Gastrocnemius medialis (tissue), 4 donors: ENCODE measurements around the gene GNG10. TPM values are rescaled to one million over a fixed set of nuclear protein-coding genes. Genes with fewer than 3 reads are reported as not detected.

ENCODE experiments used
- ATAC-seq, 2 donors: fragments of 150-250 bp; one replicate each; pipeline ENCODE4 v1.9.1; 2016
- DNase-seq, 2 donors: peaks; one replicate each; pipeline ENCODE4 v3.0.0-alpha.2; 2019
- H3K27ac ChIP-seq, 4 donors: fragments of 200-600 bp; sonication (generic); 1 replicate in 1 of 4; 2 replicates in 3 of 4; pipeline ENCODE4 v1.5.1; 2016 to 2018; ENCODE audit warnings: mild to moderate bottlenecking in 2 of 4, moderate library complexity in 1 of 4
- H3K27me3 ChIP-seq, 3 donors: fragments of 200-600 bp; sonication (generic) in 2 of 3; 1 replicate in 1 of 3; 2 replicates in 2 of 3; pipeline versions ENCODE4 v1.5.1 to v1.6.0; 2016 to 2019; ENCODE audit warnings: mild to moderate bottlenecking in 1 of 3, moderate library complexity in 1 of 3
- H3K36me3 ChIP-seq, 2 donors: fragments of 200-600 bp; sonication (generic) in 1 of 2; one replicate each; pipeline ENCODE4 v1.5.1; 2017 to 2018
- H3K4me1 ChIP-seq, 2 donors: fragments of 200-600 bp; sonication (generic) in 1 of 2; one replicate each; pipeline ENCODE4 v1.5.1; 2016 to 2017; ENCODE audit warnings: mild to moderate bottlenecking in 2 of 2
- H3K4me3 ChIP-seq, 4 donors: fragments of 200-600 bp; sonication (generic) in 3 of 4; 1 replicate in 1 of 4; 2 replicates in 3 of 4; pipeline ENCODE4 v1.5.1; 2016 to 2019; ENCODE audit warnings: mild to moderate bottlenecking in 2 of 4
- H3K9me3 ChIP-seq, 3 donors: fragments of 200-600 bp; sonication (generic) in 2 of 3; 1 replicate in 1 of 3; 2 replicates in 2 of 3; pipeline ENCODE4 v1.5.1; 2016 to 2019
- CTCF ChIP-seq, 5 experiments: fragments of 450-650 bp in 3 of 5; fragments of 200-600 bp in 2 of 5; sonication (generic) in 2 of 5; IDR thresholded peaks in 4 of 5; conservative IDR thresholded peaks in 1 of 5; 1 replicate in 4 of 5; 2 replicates in 1 of 5; pipeline ENCODE4 v1.5.1; 2016 to 2019; ENCODE audit warnings: antibody characterized with exemption in 5 of 5, mild to moderate bottlenecking in 3 of 5, moderate library complexity in 3 of 5
- POLR2A ChIP-seq, 2 donors: fragments of 450-650 bp; IDR thresholded peaks; one replicate each; pipeline ENCODE4 v1.6.1; 2017; ENCODE audit warnings: antibody characterized with exemption in 2 of 2, mild to moderate bottlenecking in 2 of 2, moderate library complexity in 2 of 2
- in situ Hi-C, 4 donors: fragments of 200-750 bp; cut with MboI; loops; one replicate each; pipeline versions ENCODE4 v1.15.0 to v1.8.0; 2017; ENCODE audit warnings: low sequenced_read_pairs in 4 of 4
- intact Hi-C: fragments of 100-400 bp; cut with DNase I; formaldehyde crosslinking; loops from one replicate; pipeline ENCODE4 v1.15.1; 2023; ENCODE audit warnings: low total_unique reads
- total RNA-seq, 4 donors: library from RNA; depleted of rRNA; stranded (reverse); fragments of >200 nt; gene quantifications; one replicate each; pipeline versions ENCODE4 v1.1.0 to v1.2.3, GENCODE V29; 2016

GNG10 gene
- total RNA-seq, 4 donors from 2014 or later = 14.9 to 27.2 (median 18.3) TPM

GRCh38 chr9:111633389-111633736 is 28.0 kb upstream of the GNG10 start:
- no peak for TF ChIP-seq CTCF (IDR thresholded peaks at IDR 0.05 in 4 of 5, conservative IDR thresholded peaks at IDR 0.05 in 1 of 5)
- TF ChIP-seq POLR2A (IDR thresholded peaks at IDR 0.05) = no peak
- H3K36me3 ChIP-seq = no peaks in the 10 kb centered on the region
- H3K27me3 ChIP-seq = no peaks in the 10 kb centered on the region
- in situ Hi-C loops = loop anchor here in 2 of 4 donors (25.0 kb wide), 2 partner anchors 104 to 1579 kb away; partner anchors contain the start of genes FKBP15 (in 1 of the 2) and SLC31A1 (in 1 of the 2)
- no peak overlapping the region for H3K4me3 ChIP-seq
- H3K9me3 ChIP-seq = no peaks in the 10 kb centered on the region
- ATAC-seq (no peak), DNase-seq (no peak)
- intact Hi-C loops = loop anchor here (5.0 to 10.0 kb wide), 5 partner anchors 36 to 1121 kb away; partner anchors contain the start of genes ECPAS, HSDL2, PTBP3 and PTGR1
- peaks cover 30 to 41% of the 10 kb centered on the region in 2 donors for H3K4me1 ChIP-seq
- H3K27ac ChIP-seq = no peak overlapping the region

DNA sequence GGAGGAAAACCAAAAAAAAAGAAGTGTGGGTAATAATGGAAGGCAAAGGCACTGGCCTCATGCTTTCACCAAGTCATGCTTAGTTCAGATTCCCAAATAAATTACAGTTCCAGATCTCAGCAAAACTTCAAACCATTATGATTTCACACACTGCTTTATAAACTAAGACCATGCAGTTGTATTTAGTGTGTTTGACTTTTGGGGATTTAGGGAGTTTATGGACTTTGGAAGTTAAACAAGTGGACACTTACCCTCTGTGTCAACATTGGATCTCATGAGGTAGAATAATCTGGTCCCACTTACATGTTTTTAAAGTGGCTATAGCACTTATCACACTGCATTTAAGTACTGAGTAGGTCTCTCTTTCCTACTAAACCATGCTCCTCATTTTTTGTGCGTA is 26.5 kb upstream of the GNG10 start:
- Histone ChIP-seq H3K36me3 (no peaks in the 10 kb centered on the region), H3K4me1 (peaks cover 30 to 41% of the 10 kb centered on the region in 2 donors)

DNA sequence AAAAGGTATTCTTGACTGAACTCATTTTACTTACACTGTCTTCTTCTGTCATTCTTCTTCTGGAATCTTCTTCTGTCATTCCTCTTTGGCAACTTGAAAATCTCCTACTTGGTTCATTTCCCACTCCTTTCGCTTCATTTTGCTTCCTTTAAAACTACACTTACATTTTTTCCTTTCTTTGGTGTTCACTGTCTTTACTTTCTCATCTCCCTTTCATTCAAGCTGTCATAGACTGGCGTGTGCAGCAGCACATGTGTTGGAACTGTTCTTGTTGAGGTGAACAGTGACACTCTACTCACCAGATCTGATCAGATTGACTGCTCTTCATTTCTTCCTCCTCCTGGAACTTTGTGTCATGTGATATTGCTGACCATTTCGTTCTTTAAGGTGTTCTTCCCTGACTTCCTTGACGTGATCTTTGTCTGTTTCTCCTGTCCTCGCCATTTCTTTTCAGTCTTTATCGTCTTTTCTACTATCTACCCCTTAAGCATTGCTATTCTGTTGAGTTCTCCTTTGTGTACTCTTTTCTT is 23.9 kb upstream of the GNG10 start:
- Histone ChIP-seq H3K9me3 (no peaks in the 10 kb centered on the region), H3K27me3 (no peaks in the 10 kb centered on the region), H3K36me3 (no peaks in the 10 kb centered on the region), H3K4me1 (peaks cover 15 to 29% of the 10 kb centered on the region in 2 donors), H3K4me3 (no peak overlapping the region), H3K27ac (no peak overlapping the region)
- in situ Hi-C loops = loop anchor here in 2 of 4 donors (25.0 kb wide), 2 partner anchors 100 to 1575 kb away; partner anchors contain the start of genes FKBP15 (in 1 of the 2) and SLC31A1 (in 1 of the 2)
- DNase-seq = no peak
- TF ChIP-seq POLR2A (IDR thresholded peaks at IDR 0.05) = no peak
- TF ChIP-seq CTCF (IDR thresholded peaks at IDR 0.05 in 4 of 5, conservative IDR thresholded peaks at IDR 0.05 in 1 of 5) = no peak
- no peak for ATAC-seq
- intact Hi-C loops = loop anchor here (10.0 kb wide), 3 partner anchors 153 to 1117 kb away; partner anchors contain the start of genes ECPAS, PTBP3 and SNX30

More for the DNA sequence above, 26.5 kb upstream of the GNG10 start:
- in situ Hi-C loops (loop anchor here in 2 of 4 donors (25.0 kb wide), 2 partner anchors 102 to 1577 kb away; partner anchors contain the start of genes FKBP15 (in 1 of the 2) and SLC31A1 (in 1 of the 2)), intact Hi-C loops (loop anchor here (5.0 to 10.0 kb wide), 5 partner anchors 38 to 1120 kb away; partner anchors contain the start of genes ECPAS, HSDL2, PTBP3 and PTGR1)
- Histone ChIP-seq H3K27me3 (no peaks in the 10 kb centered on the region), H3K4me3 (no peak overlapping the region), H3K9me3 (no peaks in the 10 kb centered on the region), H3K27ac (no peak overlapping the region)
- TF ChIP-seq CTCF (IDR thresholded peaks at IDR 0.05 in 4 of 5, conservative IDR thresholded peaks at IDR 0.05 in 1 of 5) = no peak
- TF ChIP-seq POLR2A (IDR thresholded peaks at IDR 0.05) = no peak
- no peak for DNase-seq
- ATAC-seq = no peak

DNA sequence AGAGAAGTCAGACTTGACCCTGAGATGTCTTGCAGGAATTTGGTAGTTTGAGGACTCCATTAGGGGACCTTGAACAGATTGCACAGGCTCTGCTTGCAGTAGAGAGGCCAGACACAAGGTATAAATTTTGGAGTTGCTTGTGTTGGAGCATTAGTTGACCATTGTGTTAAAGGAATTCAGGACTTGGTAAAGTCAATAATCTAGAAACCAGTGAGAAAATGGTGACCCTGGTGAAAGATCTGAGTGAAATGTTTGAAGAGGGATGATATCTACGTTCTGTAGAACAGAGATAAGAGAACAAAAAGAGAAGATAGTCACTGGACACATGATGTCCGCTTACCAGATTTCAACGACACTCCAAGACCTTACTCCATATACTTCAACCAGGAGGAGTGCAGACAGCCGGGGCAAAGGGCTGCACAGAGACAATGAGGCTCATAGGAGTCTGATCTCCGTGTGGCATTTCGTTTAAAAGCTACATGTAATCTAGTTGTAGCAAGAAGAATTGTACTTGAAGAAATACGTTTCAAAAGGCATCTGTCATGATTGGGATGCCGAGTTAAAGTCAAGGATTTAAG is 17.1 kb upstream of the GNG10 start:
- no peak for ATAC-seq

More for the DNA sequence above, 17.1 kb upstream of the GNG10 start:
- TF ChIP-seq CTCF (IDR thresholded peaks at IDR 0.05 in 4 of 5, conservative IDR thresholded peaks at IDR 0.05 in 1 of 5) (no peak), POLR2A (IDR thresholded peaks at IDR 0.05) (no peak)
- no peaks in the 10 kb centered on the region for H3K4me1 ChIP-seq
- no peak overlapping the region for H3K4me3 ChIP-seq
- intact Hi-C loops (no loop called here), in situ Hi-C loops (loop anchor here in 2 of 4 donors (25.0 kb wide), 2 partner anchors 93 to 1568 kb away; partner anchors contain the start of genes FKBP15 (in 1 of the 2) and SLC31A1 (in 1 of the 2))
- peaks cover 3 to 17% of the 10 kb centered on the region in 2 donors for H3K36me3 ChIP-seq
- no peak for DNase-seq
- H3K27ac ChIP-seq = no peak overlapping the region
- no peaks in the 10 kb centered on the region for H3K9me3 ChIP-seq
- H3K27me3 ChIP-seq = no peaks in the 10 kb centered on the region
